Endothelial cell of hepatic sinusoid (primary cell): ENCODE results near the gene SYNE4.
"Not testable (repeated sequence)": the region's sequence is repeated elsewhere in the genome, so short reads cannot be mapped to it uniquely, and the experiment has no call there.

Source experiments
- in situ Hi-C: cut with HindIII; loops from 2 replicates; pipeline ENCODE4 v1.10.0; 2017; ENCODE audit warnings: low sequenced_read_pairs

SYNE4 gene

GRCh38 chr19:36008336-36008978 is at the start of gene SYNE4:
Gene SYNE4 (minus strand): TSS chr19:36008813. CDS start chr19:36008681, 132 bp downstream.
- in situ Hi-C loops, result no loop called here

GRCh38 chr19:36054733-36055686 is 46.4 kb upstream of the SYNE4 start, which contains the start of gene WDR62:
Gene WDR62 (plus strand): TSS chr19:36054897. CDS start chr19:36054972, 75 bp downstream.
- in situ Hi-C loops, result no loop called here

DNA sequence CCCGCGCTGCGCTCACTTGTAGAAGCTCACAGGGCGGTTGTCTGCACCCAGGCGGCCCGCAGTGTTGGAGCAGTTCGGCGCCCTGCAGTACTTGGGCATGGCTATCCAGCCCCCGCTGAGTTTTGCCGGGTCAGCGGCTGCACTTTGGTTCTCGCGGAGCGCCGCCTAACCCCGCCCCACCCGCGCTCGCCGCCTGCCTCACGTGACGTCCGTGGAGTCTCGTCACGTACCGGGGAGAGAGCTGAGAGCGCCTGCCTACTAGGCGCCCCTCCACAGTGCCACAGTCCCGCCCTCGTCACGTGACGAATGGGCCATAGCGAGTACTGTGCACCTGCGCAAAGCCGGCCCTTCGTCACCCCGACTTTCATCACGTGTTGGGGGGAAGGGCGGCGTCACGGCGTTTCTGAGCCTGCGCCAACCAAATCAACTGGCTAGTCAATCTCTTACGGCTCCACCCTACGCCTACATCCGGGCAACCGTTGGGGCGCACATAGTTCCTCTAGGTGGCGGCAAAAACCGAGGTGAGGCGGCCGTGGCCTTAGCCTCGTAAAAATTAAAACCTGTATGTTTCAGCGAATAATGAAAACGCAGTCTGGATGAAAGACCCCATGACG is 45.6 kb upstream of the SYNE4 start, which contains the start of gene THAP8:
Gene THAP8 (minus strand): TSS at position 167 of the 614 bp plus-strand sequence. CDS start 68 bp downstream, at position 99.
- in situ Hi-C loops, result no loop called here

DNA sequence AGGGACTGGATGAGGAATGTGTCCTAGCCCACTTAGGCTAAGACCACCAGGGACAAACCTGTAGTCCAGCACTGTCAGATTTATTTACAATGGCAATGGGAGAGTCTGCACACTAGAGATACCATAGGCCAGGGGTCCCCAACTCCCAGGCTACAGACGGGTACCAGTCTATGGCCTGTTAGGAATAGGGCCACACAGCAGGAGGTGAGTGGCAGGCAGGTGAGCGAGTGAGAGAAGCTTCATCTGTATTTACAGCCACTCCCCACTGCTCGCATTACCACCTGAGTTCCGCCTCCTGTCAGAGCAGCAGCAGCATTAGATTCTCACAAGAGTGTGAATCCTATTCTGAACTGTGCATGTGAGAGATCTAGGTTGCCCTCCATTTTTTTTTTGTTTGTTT is 43.0 kb upstream of the SYNE4 start:
- in situ Hi-C loops, result no loop called here

DNA sequence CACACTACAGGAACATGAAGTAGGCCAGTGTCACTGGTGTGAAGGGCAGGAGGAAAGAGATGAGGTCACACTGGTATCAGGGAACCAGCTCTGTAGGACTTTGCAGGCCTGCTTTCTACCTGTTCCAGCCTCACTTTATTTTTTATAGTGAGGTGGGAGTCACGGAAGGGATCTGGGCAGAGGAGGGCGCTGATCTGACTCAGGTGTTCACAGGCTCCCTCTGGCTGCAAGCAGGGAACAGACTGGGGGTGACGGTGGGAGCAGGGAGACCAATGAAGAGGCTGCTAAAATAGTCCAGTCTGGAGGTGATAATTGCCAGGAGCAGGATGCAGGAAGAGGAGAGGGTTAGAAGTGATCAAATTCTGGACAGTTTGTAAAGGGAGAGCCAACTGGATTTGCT is 42.6 kb upstream of the SYNE4 start:
- in situ Hi-C loops, result no loop called here

GRCh38 chr19:36049080-36049698 is 40.6 kb upstream of the SYNE4 start:
- in situ Hi-C loops, result no loop called here

DNA sequence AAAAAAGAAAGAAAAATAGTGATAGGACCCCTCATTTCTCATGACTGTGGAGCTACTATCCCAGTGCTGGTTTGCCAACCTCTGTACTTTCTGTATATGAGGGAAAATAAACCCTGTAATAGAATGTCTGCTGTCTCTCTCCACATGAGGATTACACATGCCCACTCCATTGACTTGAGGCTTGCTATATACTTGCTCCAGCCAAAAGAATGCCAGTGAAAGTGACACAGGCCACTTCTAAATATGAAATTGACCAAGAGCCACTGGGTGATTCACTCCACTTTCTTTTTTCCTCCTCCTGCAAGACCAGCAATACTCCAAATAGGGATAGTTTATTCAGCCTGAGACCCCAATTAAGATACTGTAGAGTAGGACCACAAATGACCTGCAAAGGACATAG is 39.2 kb upstream of the SYNE4 start:
- in situ Hi-C loops, result no loop called here

GRCh38 chr19:36046443-36047050 is 37.9 kb upstream of the SYNE4 start:
- in situ Hi-C loops, result no loop called here

- in situ Hi-C loops, result no loop called here
Observed at GRCh38 chr19:36043952-36044351, 35.3 kb upstream of the SYNE4 start.

GRCh38 chr19:36041831-36042230 is 33.2 kb upstream of the SYNE4 start:
- in situ Hi-C loops, result no loop called here

DNA sequence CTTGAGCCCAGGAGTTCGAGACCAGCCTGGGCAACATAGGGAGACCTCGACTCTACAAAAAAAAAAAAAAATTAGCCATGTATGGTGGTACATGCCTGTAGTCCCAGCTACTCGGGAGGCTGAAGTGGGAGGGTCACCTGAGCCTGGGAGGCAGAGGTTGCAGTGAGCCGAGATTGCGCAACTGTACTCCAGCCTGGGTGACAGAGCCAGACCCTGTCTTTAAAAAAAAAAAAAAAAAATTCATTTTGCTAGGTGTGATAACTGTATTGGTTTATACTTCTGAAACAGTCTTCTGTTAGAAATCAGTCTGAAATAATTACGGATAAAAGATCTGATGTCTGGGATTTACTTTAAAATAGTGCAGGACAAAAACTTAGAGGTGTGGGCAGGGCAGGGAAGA is 32.5 kb upstream of the SYNE4 start:
- in situ Hi-C loops, result not testable (repeated sequence)

DNA sequence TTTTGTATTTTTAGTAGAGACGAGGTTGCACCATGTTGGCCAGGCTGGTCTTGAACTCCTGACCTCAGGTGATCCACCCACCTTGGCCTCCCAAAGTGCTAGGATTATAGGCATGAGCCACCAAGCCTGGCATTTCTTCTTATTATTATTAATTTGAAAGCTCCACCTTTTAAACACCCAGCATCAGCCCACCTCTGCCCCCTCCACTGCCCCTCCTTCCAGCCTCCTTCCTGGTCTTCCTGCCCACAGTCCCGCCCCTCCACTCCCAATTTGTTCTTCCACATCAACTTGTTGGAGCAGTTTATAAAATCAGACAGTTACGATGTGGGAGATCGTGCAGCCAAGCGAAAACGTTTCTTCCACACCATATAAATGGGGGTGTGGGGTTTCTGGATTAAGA is 31.9 kb upstream of the SYNE4 start:
- in situ Hi-C loops, result no loop called here

DNA sequence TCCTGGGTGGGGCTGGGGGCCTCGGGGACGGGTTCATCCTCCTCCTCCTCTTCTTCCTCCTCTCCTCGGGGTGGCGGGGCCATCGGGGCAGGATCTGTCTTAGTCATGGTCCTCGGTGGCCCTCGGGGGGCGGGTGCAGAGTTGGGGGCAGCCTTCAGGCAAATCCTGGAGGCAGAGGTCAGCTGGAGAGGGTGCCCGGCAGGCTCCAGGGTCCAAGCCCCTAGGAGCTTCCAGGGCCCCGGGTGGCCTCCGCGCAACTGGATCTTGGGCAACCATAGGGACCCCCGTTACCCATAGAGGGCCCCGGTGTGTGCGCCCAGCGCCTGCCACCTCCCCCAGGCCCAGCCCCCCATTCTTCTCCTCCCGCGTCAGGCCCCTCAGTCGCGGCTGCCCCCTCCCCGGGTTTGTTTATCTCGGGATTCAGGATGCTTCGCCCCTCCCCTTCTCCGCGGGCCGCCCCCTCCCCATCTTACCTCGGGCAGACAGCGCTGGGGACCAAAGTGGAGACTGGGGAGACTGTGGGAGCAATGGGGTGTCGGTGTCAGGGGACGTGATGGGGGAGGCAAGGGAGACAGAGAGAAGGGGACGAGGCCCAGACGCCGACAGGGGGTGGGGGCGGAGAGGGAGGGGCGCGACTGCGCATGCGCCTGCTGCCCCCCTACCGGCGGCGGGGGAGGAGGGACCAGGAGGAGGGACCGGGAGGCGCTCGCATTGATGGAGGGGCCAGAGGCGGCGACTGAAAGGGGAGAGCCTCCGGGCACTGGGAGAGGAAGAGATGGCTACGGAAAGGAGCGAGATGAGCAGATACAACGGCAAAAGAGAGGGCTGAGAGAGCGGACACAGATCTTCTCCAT is 23.9 kb upstream of the SYNE4 start, which contains the start of gene CLIP3:
Gene CLIP3 (minus strand): TSS at position 623 of the 854 bp plus-strand sequence. CDS start 516 bp downstream, at position 107.
- in situ Hi-C loops, result no loop called here

DNA sequence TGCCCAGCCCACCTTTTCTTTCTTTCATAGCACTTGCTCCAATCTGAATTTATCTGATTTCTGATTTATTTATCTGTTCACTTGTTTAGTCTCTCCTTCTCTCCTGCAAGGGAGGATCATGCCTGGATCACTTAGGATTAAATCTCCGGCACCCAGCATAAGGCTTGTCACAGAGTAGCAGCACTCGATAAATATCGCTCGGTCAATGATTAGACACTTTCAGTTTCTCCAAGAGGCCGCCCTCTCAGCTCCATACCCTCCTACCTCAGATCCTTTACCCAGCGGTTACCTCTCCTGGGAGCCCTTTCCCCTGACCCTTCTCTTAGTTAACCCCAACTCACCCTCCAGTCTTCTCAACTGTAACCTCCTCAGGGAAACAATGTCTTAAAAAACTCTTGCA is 22.7 kb upstream of the SYNE4 start:
- in situ Hi-C loops, result no loop called here

DNA sequence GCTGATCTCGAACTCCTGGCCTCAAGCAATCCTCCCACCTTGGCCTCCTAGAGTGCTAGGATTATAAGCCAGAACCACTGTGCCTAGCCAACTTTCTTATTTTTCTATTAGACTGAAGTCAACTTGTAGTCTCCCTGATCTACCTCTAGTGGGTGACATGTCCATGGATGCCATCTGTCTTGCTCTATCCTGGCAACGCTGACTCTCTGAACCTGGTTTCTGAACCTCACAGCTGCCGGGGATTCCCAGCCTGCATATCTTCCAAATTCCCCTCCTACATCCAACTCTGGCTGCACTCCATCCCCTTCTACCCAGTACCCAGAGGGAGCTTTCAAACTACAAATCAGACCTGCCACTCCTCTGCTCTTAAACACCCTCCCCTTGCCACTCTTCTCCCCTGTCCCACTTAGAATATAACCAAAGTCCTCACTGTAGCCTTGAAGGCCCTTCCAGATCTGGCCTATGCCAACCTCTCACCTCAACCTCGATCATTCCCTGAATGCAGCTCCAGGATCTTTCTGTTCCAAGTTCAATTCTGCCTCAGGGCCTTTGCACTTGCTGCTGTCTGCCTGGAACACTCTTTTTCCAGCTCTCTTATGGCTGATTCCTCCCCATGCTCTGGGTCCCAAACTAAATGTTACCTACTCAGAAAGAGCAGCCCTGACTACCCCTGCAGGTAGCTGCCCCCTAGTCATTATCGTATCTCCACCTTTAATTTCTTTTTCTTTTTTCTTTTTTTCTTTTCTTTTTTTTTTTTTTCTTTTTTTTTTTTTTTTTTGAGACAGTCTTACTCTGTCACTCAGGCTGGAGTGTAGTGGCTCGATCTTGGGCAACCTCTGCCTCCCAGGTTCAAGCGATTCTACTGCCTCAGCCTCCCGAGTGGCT is 21.9 kb upstream of the SYNE4 start:
- in situ Hi-C loops, result no loop called here

DNA sequence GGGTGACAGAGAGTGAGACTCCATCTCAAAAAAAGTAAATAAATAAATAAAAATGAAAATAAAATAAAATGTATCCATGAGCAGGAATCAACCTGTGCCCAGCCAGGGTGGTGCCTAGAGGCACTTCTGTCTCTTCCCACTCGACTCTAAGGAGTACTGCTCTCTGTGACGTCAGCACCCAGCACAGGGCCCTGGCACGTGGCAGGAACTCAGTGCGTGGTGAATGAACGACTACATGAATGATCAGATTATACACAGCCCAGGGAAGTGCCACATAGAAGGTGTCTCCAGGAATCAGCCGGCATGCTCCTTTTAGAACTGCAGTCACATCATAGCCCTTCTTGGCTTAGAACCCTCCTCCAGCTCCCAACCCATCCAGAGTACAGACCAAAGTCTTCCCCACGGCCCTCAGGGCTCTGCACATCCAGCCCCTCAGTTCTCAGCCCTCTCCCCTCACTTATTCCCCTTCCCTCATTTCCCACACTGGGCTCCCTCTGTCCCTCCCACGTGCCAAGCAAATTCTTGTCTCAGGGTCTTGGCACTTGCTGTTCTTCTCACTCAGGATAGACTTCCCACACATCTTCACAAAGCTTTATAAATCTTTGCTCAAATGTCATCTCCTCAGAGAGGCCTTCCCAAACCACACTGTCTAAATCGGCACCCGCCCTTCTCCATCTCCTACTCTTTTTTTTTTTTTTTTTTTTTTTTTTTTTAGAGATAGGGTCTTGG is 19.9 kb upstream of the SYNE4 start:
- in situ Hi-C loops, result no loop called here

DNA sequence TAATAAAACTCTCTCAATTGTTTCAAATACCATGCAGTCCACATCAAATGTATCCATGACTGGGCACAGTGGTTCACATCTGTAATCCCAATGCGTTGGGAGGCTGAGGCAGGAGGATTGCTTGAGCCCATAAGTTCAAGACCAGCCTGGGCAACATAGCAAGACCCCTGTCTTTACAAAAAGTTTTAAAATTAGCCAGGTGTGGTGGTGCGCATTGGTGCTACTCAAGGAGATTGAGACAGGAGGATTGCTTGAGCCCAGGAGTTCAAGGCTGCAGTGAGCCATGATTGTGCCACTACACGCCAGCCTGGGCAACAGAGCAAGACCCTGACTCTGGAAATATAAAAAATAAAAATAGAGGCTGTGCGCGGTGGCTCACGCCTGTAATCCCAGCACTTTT is 19.1 kb upstream of the SYNE4 start:
- in situ Hi-C loops, result no loop called here
